ENCODE data around the gene NBEAL2.

Gene NBEAL2

GRCh38 chr3:46998852-46999515 lies 19.5 kb downstream of the NBEAL2 start:
- ChIA-PET CTCF (interaction anchor here (0.6 to 2.1 kb wide), 16 partner anchors 8 to 749 kb away, joined by 3 to 15 read pairs (median 3); partner anchors contain the start of genes CCDC12 and NBEAL2), POLR2A (interaction anchor here (0.9 kb wide), 1 partner anchor 8 kb away, joined by 3 read pairs; no protein-coding TSS in a partner anchor)
- H3K27ac ChIP-seq (ENCODE audit: extremely low read depth, low read depth, low read length) = no peak overlapping the region

More at GRCh38 chr3:46998852-46999515, 19.5 kb downstream of the NBEAL2 start:
- Histone ChIP-seq H3K36me3 (ENCODE audit: control insufficient read depth in 2 of 2, insufficient read depth in 1 of 2, low read length in 2 of 2) (peaks cover 0 to 73% of the 10 kb centered on the region in 2 experiments; a peak in 1 of 3 replicates), H3K4me1 (ENCODE audit: control insufficient read depth, insufficient read depth, low read length) (no peaks in the 10 kb centered on the region), H3K9me3 (ENCODE audit: control insufficient read depth, insufficient read depth, low read depth, low read length) (no peaks in the 10 kb centered on the region), H3K4me3 (ENCODE audit: low read depth, low read length) (no peak overlapping the region)
- TF ChIP-seq FEZF1 (tag by site-specific recombination; IDR thresholded peaks at IDR 0.05) (no peak), ZNF518A (tag by site-specific recombination; conservative IDR thresholded peaks at IDR 0.05; ENCODE audit: low read depth) (no peak), ZNF76 (tag by site-specific recombination; IDR thresholded peaks at IDR 0.05; ENCODE audit: borderline replicate concordance, low read depth) (no peak), ZNF707 (tag by site-specific recombination; IDR thresholded peaks at IDR 0.05) (no peak), ZNF23 (tag by site-specific recombination; IDR thresholded peaks at IDR 0.05; ENCODE audit: borderline replicate concordance) (no peak), ZNF529 (tag by site-specific recombination; IDR thresholded peaks at IDR 0.05; ENCODE audit: insufficient replicate concordance) (no peak), ZBTB44 (tag by site-specific recombination; IDR thresholded peaks at IDR 0.05) (no peak), ZNF558 (tag by site-specific recombination; IDR thresholded peaks at IDR 0.05) (no peak), ZNF549 (tag by site-specific recombination; IDR thresholded peaks at IDR 0.05) (no peak), REPIN1 (tag by site-specific recombination; IDR thresholded peaks at IDR 0.05; ENCODE audit: low read depth) (no peak), ZNF169 (tag by site-specific recombination; IDR thresholded peaks at IDR 0.05) (no peak), ZNF132 (tag by site-specific recombination; IDR thresholded peaks at IDR 0.05; ENCODE audit: borderline replicate concordance) (no peak), ZNF670 (tag by site-specific recombination; IDR thresholded peaks at IDR 0.05; ENCODE audit: low read depth) (no peak), ZNF623 (tag by site-specific recombination; IDR thresholded peaks at IDR 0.05) (no peak), ZSCAN23 (tag by site-specific recombination; IDR thresholded peaks at IDR 0.05) (no peak), ZNF658 (tag by site-specific recombination; IDR thresholded peaks at IDR 0.05) (no peak), ZNF19 (tag by site-specific recombination; IDR thresholded peaks at IDR 0.05; ENCODE audit: low read depth) (no peak), ZNF610 (tag by site-specific recombination; IDR thresholded peaks at IDR 0.05; ENCODE audit: borderline replicate concordance) (no peak), PRDM4 (tag by site-specific recombination; IDR thresholded peaks at IDR 0.05) (no peak)

All from HEK293 (cell line).